Activated T-cell treated with anti-CD3 and anti-CD28 coated beads, Interleukin-2, amount 50 U/mL, for 48 hours (primary cell): ENCODE measurements around the gene GDPD3.
"Not testable (repeated sequence)": the region's sequence is repeated elsewhere in the genome, so short reads cannot be mapped to it uniquely, and the experiment has no call there.

Experiments used
- DNase-seq, 2 experiments: peaks; one replicate each; pipeline ENCODE4 v3.0.0-alpha.2; 2020

GDPD3 gene, protein sequence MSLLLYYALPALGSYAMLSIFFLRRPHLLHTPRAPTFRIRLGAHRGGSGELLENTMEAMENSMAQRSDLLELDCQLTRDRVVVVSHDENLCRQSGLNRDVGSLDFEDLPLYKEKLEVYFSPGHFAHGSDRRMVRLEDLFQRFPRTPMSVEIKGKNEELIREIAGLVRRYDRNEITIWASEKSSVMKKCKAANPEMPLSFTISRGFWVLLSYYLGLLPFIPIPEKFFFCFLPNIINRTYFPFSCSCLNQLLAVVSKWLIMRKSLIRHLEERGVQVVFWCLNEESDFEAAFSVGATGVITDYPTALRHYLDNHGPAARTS

DNA sequence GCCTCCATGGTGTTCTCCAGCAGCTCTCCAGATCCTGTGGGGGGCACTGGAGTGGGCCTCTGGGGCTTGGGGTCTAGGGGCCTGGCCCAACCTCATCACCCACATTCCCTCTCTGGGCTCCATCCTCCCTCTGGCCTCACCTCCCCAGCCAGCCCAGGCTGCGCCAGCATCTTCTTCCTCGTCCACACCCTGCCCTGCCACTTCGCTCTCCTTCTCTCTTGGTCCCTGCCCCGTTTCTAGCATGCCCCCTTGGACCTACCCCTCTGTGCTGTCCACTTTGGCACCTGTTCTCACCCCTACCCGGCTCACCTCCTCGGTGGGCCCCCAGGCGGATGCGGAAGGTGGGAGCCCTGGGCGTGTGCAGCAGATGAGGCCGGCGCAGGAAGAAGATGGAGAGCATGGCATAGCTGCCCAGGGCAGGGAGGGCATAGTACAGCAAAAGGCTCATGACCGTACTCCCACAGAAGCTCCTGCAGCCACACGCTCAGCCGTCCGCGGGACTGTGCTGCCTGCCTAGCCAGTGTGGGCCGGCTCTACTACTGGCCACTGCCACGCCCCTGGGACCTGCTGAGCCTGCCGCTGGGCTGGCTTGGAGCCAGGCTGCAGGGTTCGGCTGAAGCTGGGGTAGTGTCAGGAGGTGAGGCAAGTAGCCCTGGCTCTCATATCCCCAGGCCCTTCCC, at the start of gene GDPD3:
Gene GDPD3 (minus strand): TSS at position 507 of the 680 bp plus-strand sequence. CDS start 59 bp downstream, at position 448.
- DNase-seq = no peak

DNA sequence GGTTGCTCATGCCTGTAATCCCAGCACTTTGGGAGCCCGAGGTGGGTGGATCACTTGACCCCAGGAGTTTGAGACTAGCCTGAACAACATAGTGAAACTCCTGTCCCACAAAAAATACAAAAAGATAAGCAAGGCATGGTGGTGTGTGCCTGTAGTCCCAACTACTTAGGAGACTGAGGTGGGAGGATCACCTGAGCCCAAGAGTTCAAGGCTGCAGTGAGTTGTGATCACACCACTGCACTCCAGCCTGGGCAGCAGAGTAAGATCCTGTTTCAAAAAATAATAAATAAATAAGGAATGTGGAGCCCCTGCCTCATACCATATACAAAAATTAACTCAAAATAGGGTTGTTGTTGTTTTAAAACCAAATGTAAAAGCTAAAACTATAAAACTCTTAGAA, 43.9 kb upstream of the GDPD3 start:
- DNase-seq = no peak

DNA sequence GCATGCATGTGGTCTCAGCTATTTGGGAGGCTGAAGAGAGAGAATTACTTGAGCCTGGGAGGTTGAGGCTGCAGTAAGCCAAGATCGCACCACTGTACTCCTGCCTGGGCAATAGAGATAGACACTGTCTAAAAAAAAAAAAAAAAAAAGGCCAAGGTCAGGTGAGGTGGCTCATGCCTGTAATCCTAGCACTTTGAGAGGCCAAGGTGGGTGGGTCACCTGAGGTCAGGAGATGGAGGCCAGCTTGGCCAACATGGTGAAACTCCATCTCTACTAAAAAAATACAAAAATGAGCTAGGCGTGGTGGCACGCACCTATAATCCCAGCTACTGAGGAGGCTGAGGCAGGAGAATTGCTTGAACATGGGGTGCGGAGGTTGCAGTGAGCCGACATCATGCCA, 41.9 kb upstream of the GDPD3 start:
- no peak for DNase-seq

DNA sequence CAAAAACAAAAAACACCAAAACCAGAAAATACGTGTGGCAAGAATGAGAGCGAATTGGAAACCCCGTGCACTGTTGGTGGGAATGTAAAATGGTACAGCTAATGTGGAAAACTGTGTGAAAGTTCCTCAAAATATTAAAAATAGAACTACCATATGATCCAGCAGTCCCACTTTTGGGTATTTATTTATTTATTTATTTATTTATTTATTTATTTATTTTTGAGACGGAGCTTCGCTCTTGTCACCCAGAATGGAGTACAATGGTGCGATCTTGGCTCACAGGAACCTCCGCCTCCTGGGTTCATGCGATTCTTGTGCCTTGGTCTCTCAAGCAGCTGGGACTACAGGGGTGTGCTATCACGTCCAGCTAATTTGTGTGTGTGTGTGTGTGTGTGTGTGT, 39.2 kb upstream of the GDPD3 start:
- no peak for DNase-seq

DNA sequence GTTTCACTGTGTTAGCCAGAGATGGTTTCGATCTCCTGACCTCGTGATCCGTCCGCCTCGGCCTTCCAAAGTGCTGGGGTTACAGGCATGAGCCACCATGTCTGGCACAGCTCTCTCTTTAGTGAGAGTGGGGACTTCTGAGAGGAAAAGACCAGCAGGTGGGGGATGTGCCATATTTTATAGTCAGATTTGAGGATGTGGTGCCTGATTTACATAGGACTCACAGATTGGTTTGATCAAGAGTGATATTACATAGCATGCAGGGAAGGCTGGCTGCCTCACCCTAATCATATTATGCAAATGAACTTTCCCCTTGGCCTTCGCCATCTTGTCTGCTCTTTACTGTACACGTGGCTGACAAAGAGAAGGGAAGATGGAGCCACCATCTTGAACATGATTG, 37.8 kb upstream of the GDPD3 start:
- DNase-seq = no peak

DNA sequence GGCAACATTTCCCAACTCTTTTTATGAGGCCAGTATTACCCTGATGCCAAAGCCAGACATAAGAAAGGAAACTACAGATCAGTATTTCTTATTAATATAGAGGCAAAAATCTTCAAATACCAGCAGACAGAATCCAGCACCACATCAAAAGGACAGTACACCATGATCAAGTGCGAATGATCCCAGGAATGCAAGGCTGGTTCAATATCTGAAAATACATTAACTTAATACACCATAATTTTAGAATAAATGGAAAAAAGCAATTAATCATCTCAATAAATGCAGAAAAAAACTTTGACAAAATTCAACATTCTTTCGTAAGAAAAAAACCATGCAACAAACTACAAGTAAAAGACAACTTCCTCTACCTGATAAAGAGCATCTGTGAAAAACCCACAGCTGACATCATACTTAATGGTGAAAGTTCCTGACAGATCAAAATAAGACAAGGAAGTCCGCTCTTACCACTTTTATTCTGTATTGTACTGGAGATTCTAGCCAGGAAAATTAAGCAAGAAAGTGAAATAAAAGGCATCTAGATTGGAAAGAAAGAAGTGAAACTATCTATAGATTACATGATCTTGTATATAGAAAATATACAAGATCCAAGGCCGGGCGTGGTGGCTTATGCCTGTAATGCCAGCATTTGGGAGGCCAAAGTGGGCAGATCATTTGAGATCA, 36.1 kb upstream of the GDPD3 start:
- DNase-seq = no peak

DNA sequence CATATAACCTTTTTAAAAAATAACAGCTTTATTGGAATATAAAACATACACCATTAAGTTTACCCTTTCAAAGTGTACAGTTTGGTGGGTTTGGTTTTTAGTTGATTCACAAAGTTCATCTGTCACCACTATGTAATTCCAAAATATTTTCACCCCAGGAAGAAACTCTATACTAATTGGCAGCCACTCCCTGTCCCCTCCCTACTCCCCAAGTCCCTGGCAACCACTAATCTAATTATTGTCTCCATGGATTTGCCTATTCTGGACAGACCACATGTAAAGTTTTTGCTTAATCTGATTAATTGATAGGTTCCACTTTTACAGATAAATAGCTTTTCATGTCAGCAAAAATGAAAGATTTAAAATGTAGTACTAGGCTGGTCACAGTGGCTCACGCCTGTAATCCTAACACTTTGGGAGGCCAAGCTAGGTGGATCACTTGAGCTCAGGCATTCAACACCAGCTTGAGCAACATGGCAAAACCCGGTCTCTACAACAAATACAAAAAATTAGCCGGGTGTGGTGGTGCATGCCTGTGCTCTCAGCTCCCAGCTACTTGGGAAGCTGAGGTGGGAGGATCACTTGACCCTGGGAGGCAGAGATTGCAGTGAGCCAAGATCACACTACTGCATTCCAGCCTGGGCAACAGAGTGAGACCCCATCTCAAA, 34.6 kb upstream of the GDPD3 start:
- DNase-seq = no peak

DNA sequence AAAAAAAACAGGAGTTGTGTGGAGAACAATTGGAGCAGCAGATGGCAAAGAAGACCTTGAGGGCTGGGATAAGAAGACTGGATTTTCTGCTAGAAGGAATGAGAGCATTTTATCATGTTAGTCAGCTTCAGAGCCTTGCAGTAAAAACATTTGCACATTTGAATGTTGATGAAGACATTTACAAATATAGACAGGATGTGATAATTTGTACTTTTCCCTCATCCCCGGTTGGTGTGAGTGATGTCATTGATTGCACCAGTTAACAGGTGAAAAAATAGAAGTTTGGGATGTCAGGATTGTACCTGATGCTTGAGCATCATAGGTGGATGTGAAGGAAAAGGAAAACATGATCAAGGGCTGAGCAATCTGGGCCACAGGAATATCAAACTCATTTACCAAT, 32.3 kb upstream of the GDPD3 start:
- DNase-seq = no peak

DNA sequence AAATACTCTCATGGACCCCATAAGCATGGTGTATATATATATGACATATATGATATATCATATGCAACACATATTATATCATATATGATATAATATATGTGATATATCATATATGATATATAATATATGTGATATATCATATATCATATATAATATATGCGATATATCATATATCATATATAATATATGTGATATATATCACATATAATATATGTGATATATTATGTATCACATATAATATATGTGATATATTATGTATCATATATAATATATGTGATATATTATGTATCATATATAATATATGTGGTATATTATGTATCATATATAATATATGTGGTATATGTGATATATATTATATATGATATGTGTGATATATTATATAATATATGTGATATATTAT, 31.6 kb upstream of the GDPD3 start:
- no peak for DNase-seq

DNA sequence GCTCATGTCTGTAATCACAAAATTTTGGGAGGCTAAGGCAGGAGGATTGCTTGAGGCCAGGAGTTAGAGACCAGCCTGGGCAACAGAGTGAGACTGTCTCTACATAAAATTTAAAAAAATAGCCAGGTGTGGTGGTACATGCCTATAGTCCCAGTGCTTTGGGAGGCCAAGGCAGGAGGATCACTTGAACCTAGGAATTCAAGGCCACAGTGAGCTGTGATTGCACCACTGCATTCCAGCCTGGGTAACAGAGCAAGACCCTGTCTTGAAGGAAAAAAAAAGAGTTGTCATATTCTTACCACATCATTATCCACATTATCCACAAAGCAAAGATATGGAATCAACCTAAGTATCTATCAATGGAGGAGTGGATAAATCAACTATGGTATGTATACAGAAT, 30.7 kb upstream of the GDPD3 start:
- DNase-seq = no peak

DNA sequence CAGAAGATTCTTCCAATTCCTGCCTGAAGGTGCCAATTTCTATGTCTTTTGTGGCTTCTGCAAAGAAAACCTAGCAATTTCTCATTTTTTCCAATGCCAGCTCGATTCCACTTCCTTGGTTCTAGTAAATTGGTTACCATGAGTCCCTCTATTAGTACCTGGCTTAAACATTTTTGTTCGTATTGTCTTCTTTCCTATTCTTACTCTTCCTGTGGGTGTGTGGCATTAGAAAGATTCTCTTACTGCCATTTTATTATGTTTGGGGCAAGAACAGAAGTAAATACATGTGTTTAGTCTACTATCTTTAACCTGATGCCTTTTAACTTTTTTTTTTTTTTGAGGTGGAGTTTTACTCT, 30.0 kb upstream of the GDPD3 start:
- DNase-seq = no peak

DNA sequence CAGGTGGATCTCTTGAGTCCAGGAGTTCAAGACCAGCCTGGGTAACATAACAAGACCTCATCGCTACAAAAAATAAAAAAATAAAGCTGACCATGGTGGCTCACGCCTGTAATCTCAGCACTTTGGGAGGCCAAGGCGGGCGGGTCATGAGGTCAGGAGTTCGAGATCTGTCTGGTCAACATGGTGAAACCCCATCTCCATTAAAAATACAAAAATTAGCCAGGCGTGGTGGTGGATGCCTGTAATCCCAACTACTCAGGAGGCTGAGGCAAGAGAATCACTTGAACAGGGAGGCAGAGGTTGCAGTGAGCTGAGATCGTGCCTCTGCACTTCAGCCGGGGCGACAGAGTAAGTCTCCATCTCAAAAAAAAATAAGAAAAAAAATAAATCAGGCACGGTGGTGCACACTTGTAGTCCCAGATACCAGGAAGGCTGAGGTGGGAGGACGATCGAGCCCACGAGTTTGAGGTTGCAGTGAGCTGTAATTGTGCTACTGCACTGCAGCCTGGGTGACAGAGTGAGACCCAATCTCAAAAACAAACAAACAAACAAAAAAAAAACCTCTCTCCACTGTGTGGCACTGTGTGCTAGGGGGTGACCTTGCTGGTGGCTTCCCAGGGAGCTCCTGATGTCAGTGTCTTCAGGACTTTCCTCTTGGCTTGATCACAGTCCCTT, 29.5 kb upstream of the GDPD3 start:
- DNase-seq = no peak

DNA sequence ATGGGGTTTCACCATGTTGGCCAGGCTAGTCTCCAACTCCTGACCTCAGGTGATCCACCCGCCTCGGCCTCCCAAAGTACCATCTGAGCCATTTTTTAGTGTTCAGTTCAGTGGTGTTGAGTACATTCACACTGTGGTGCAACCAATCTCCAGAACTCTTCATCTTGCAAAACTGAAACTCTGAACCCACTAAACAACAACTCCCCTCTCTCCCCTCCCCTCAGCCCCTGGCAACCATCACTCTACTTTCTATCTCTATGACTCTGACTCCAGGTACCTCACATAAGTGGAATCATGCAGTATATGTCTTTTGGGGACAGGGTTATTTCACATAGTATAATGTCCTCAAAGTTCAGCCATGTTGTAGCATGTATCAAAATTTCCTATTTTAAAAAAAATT, 28.4 kb upstream of the GDPD3 start:
- DNase-seq = no peak

DNA sequence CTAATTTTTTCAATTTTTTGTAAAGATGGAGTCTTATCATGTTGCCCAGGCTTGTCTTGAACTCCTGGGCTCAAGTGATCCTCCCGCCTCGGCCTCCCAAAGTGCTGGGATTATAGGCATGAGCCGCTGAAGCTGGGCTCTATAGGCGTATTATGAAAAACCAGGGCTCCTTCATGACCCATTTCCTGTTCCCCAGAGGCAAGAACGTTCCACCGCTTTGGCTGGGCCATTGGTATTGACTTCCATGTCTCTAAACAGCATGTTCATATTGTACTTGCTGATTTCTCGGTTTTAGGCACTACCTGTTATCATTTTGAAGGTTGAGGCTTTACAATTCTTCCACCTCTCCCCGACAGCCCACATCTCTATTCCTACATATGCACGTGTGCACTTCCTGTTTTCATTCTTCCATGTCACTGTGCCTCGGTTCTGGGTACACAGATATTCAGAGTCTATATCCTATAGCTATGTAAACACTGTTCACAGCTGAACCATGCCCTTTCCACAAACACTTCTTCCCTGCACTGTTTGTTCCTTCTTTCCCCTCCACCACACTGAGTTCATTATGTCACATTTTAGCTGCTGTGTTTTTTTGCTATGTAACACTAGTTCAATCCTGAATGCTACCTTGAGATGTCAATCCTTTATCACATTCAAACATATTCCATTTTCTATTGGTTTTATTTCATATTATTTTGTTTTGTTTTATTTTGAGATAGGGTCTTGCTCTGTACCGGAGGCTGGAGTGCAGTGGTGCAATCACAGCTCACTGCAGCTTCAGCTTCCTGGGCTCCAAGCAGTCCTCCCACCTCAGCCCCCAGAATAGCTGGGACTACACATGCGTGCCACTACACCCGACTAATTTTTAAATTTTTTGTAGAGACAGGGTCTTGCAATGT, 26.5 kb upstream of the GDPD3 start:
- DNase-seq = no peak

DNA sequence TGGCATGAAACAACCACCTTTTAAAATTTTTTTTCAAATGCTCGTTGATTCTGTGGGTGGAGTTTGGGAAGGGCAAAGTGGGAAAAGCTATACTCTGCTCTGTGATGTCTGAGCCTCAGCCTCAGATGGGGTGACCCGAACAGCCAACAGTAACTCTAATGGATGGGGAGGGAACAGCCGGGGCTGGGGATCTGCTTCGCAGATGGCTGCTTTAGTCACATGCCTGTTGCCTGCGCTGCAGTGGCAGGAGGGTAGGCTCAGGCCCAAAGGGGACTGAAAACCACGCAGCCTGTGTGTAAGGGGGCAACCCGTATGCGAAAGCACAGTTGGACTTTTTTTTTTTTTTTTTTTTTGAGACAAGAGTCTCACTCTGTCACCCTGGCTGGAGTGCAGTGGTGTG, 24.6 kb upstream of the GDPD3 start:
- no peak for DNase-seq

DNA sequence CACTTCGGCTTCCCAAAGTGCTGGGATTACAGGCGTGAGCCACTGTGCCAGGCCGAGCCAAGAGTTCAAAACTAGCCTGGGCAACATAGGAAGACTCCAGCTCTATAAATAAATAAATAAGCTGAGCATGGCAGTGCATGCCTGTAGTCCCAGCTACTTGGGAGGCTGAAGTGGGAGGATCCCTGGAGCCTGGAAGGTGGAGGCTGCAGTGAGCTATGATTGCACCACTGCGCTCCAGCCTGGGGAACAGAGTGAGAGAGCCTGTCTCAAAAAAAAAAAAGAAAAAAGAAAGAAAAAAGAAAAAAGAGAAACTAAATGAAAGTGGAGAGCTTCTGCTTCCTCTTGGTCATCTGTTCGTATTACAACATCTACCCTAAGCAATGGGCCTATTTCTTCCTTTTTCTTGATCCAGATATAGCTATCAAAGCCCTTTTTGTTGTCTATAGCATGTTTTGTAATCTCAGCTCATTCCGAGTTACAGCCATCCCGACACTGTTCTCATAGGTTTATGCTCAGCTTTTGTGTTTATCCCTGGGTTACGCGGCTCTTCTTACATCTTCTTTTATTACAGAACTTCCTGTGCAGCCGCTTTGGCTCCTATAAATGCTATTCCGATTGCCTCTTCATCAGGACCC, 23.8 kb upstream of the GDPD3 start:
- DNase-seq = no peak

DNA sequence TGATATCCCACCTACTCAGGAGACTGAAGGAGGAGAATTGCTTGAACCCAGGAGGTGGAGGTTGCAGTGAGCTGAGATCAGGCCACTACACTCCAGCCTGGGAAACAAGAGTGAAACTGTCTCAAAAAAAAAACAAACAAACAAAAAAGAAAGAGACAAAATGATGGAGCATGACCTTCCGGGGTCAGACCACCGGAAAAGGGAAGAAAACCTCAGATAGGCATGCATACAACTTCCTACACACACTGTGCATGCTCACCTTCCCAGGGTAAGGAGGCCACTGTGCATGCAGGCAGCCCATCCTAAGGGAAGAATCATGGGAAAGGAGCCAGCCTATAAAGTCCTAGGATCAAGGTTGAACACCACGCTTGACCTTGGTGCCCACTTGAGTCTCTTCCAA, 19.3 kb upstream of the GDPD3 start:
- no peak for DNase-seq

DNA sequence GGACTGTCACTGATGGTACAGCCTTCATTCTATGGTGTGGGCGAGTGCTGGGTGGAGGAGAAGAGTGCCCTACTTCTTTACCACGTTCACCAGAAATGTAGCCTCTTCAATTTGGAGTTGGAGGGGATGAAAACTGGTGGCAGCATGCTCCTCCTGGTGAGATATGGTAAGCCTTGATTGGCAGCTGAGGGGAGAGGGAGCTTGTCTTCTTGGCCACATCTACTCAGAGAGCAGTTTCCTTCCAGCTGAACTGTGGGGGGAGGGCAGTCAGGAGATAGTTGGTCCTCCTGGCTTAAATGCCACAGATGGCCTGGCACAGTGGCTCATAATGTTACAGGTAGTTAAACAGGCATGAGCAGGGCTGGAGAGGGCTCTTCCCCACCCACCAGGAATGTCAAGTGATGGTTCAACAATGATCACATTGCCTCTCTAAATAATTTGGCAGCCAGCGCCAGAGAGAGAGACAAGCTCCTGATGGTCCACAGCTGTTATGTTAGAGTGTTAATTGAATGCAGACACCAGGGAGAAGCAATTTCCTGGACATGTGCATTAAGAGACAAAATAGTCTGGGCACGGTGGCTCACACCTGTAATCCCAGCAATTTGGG, 18.6 kb upstream of the GDPD3 start:
- DNase-seq = no peak

DNA sequence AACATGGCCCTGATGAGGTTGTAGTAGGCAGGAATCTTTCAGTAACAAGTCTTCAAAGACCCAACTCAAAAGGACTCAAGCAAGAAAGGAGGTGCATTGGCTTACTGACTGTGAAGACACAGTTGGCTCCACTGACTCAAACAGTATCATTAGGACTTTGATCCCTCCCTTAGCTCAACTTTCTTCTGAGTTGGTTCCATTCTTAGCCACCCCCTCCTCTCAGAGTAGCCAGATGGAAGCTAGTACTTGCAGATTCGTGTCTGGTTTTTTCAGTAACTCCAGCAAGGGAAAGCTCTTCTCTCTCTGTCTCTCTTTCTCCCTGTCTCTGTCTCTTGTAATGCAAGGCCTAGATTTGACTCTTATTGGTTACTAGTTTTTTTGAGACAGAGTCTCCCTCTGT, 14.7 kb upstream of the GDPD3 start:
- no peak for DNase-seq

DNA sequence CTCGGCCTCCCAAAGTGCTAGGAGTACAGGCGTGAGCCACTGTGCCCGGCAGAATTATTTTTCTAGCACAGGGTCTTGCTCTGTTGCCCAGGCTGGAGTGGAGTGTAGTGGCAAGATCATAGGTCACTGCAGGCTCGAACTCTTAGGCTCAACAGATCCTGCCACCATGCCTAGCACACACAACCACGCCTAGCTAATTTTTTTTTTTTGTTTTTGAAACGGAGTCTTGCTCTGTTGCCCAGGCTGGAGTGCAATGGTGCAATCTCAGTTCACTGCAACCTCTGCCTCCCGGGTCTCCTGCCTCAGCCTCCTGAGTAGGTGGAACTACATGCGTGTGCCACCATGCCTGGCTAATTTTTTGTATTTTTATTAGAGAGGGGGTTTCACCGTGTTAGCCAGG, 12.4 kb upstream of the GDPD3 start:
- not testable (repeated sequence) for DNase-seq

DNA sequence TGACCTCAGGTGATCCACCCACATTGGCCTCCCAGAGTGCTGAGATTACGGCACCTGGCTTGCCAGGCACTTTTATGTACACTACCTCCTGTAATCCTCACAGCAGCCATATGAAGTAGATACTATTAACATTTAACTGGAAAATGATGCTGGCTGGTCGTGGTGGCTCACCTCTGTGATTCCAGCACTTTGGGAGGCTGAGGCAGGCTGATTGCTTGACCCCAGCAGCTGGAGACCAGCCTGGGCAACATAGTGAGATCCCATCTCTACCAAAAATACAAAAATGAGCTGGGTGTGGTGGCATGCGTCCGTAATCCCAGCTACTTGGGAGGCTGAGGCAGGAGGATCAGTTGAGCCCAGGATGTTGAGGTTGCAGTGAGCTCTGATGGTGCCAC, 11.6 kb upstream of the GDPD3 start:
- no peak for DNase-seq
